T-helper 2 cell treated with Interferon-gamma antibody and Interleukin-4, amounts not matched to agents 5 μg/mL and 100 μg/mL, for 36 hours (primary cell): ENCODE results near the gene COL3A1.

Experiments
- DNase-seq: peaks from one replicate; pipeline ENCODE4 v3.0.0; 2021; ENCODE audit warnings: low spot score
- H3K27ac Mint-ChIP-seq: one replicate; pipeline ENCODE4 v1.8.0; 2021; ENCODE audit warnings: mild to moderate bottlenecking, mixed read lengths
- H3K27me3 Mint-ChIP-seq: one replicate; pipeline ENCODE4 v1.8.0; 2021; ENCODE audit warnings: low read depth, mixed read lengths
- H3K36me3 Mint-ChIP-seq: one replicate; pipeline ENCODE4 v1.8.0; 2021; ENCODE audit warnings: low read depth, mixed read lengths
- H3K4me1 Mint-ChIP-seq: one replicate; pipeline ENCODE4 v1.8.0; 2021; ENCODE audit warnings: low read depth, mixed read lengths
- H3K4me3 Mint-ChIP-seq: one replicate; pipeline ENCODE4 v1.8.0; 2022; ENCODE audit warnings: mild to moderate bottlenecking, moderate library complexity, mixed read lengths
- H3K9me3 Mint-ChIP-seq: one replicate; pipeline ENCODE4 v1.8.0; 2021; ENCODE audit warnings: mixed read lengths

The COL3A1 gene

DNA sequence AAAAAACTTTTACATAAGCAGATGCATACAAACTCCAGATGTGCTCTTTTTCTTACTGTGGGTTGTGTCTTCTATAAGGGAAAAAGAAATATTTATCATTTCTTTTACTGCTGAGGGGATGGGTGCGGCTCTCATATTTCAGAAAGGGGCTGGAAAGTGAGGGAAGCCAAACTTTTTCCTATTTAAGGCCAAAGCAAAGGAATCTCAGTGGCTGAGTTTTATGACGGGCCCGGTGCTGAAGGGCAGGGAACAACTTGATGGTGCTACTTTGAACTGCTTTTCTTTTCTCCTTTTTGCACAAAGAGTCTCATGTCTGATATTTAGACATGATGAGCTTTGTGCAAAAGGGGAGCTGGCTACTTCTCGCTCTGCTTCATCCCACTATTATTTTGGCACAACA is at the start of gene COL3A1:
Gene COL3A1 (plus strand): TSS at position 210 of the 400 bp plus-strand sequence. CDS start 117 bp downstream, at position 327.
- no peaks in the 10 kb centered on the region for H3K27me3 Mint-ChIP-seq
- no peaks in the 10 kb centered on the region for H3K36me3 Mint-ChIP-seq
- peaks cover 6% of the 10 kb centered on the region for H3K4me1 Mint-ChIP-seq
- no peak for DNase-seq
- no peaks in the 10 kb centered on the region for H3K9me3 Mint-ChIP-seq
- H3K27ac Mint-ChIP-seq: no peak within 1 kb of the TSS
- H3K4me3 Mint-ChIP-seq: no peak within 1 kb of the TSS

DNA sequence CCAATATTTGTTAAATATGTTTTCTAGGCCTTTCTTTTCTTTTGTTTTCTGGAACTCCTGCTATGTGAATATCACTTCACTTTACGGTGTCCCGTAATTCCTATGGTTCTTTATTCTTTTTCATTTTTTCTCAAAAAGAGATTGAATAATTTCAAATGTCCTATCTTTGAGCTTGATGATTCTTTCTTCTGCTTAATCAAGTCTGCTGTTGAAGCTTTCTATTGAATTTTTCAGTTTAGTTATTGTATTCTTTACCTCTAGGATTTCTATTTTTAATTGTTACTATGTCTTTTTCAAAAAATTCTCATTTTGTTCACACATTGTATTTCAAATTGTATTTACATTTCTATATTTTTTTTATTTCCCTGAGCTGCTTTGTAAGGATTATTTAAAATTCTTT is 45.5 kb upstream of the COL3A1 start:
- H3K4me3 Mint-ChIP-seq: no peak overlapping the region
- no peaks in the 10 kb centered on the region for H3K27me3 Mint-ChIP-seq
- H3K27ac Mint-ChIP-seq: no peak overlapping the region
- no peaks in the 10 kb centered on the region for H3K4me1 Mint-ChIP-seq
- no peak for DNase-seq
- no peaks in the 10 kb centered on the region for H3K36me3 Mint-ChIP-seq
- peaks cover 23% of the 10 kb centered on the region for H3K9me3 Mint-ChIP-seq

DNA sequence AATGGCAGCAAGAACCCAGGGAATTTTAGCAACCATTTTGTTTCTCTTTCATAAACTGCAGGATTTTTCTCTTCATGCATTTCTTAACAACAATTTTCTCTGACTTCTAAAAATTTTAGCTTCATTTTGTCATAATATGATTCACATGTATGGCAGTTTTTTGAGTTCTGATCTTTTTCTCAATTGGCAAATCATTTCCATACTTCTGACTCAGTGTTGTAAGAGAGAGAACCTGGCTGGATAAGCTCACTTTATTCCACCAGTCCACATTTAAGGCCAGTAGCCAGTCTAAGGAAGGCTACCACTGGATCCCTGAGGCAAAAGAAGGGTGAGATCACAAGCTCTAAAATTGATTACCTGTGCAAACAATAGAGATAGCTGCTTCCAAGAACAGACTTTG is 42.8 kb upstream of the COL3A1 start:
- Mint-ChIP-seq H3K27ac (no peak overlapping the region), H3K27me3 (no peaks in the 10 kb centered on the region), H3K9me3 (peaks cover 23% of the 10 kb centered on the region), H3K4me3 (no peak overlapping the region), H3K4me1 (no peaks in the 10 kb centered on the region), H3K36me3 (no peaks in the 10 kb centered on the region)
- DNase-seq: no peak

DNA sequence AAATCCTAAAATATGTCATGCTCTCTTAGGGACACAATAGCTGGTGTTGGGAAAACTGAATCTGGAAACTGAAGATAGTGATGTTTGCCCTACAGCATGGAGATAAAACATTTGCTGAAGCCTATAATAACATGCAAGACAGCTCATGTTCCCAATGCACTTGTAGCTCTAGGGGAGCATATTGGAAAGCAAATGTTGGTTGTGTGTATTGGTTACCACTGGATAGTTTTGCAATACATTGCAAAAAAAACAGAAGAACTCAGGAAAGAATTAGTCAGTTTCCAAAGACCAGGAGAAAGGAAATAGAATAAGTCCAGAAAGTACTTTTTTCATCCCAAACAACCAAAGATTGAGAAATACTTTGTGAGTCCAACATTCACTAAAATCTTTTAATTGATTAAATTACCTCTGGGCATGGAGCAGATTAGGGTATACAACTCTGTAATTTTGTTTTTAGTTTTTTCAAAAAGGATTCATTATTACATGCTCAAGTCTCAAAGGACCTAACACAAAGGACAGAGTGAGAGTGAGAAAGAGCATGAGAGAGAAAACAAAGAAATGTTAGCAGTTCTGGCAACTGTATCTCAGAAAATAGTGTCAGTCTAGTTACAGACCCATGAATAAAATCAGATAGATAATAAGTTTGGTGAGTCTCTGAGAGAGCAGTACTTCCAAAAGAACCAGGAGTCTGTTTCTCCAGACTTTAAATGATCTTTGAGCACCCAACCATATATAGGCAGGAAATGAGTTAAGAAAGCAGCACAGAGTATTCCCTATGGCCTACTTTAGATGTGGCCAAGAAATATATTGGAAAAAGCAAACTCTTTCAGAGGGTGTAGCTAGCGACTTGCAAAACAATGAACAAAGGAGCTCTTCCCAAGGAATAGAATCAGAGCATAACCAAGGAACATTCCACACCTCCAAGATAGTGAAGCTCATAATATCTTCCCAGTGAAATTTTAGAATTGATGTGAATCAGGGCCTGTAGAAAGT is 36.6 kb upstream of the COL3A1 start:
- H3K27me3 Mint-ChIP-seq: no peaks in the 10 kb centered on the region
- DNase-seq: no peak
- H3K9me3 Mint-ChIP-seq: no peaks in the 10 kb centered on the region
- H3K4me1 Mint-ChIP-seq: no peaks in the 10 kb centered on the region
- H3K4me3 Mint-ChIP-seq: no peak overlapping the region
- H3K27ac Mint-ChIP-seq: no peak overlapping the region
- no peaks in the 10 kb centered on the region for H3K36me3 Mint-ChIP-seq

DNA sequence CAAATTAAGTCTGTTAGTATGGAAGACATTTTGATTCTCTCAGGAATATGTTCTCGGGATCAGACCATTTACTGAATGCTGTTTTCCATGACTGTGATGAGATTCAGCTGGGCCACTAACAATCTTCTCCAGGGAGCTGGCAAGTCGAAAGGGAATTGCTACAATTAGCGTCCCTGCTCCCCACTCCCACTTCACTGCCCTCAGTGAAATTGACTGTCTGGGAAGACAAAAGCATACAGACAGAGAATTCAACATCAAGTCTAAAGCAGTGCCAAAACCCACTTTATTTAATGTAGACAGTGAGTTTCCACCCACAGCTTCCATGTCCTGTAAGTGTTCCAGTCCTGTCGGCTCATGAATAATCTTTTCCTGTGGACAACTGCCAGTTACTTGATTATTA is 34.0 kb upstream of the COL3A1 start:
- Mint-ChIP-seq H3K27me3 (no peaks in the 10 kb centered on the region), H3K27ac (no peak overlapping the region), H3K36me3 (no peaks in the 10 kb centered on the region), H3K9me3 (no peaks in the 10 kb centered on the region), H3K4me1 (no peaks in the 10 kb centered on the region), H3K4me3 (no peak overlapping the region)
- DNase-seq: no peak

DNA sequence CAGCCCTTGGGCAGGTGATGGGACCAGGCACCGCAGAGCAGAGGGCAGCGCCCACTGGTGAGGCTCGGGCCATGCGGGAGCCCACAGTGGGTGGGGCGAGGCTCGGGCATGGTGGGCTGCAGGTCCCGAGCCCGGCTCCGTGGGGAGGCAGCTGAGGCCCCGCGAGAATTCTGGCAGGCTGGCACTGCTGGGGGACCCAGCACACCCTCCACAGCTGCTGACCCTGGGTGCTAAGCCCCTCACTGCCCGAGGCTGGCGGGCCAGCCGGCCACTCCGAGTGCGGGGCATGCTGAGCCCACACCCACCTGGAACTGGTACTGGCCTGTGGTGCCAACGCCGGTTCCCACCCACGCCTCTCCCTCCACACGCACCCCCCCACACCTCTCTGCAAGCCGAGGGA is 29.7 kb upstream of the COL3A1 start:
- Mint-ChIP-seq H3K27ac (no peak overlapping the region), H3K36me3 (no peaks in the 10 kb centered on the region), H3K9me3 (no peaks in the 10 kb centered on the region), H3K27me3 (no peaks in the 10 kb centered on the region), H3K4me3 (no peak overlapping the region), H3K4me1 (no peaks in the 10 kb centered on the region)
- no peak for DNase-seq

DNA sequence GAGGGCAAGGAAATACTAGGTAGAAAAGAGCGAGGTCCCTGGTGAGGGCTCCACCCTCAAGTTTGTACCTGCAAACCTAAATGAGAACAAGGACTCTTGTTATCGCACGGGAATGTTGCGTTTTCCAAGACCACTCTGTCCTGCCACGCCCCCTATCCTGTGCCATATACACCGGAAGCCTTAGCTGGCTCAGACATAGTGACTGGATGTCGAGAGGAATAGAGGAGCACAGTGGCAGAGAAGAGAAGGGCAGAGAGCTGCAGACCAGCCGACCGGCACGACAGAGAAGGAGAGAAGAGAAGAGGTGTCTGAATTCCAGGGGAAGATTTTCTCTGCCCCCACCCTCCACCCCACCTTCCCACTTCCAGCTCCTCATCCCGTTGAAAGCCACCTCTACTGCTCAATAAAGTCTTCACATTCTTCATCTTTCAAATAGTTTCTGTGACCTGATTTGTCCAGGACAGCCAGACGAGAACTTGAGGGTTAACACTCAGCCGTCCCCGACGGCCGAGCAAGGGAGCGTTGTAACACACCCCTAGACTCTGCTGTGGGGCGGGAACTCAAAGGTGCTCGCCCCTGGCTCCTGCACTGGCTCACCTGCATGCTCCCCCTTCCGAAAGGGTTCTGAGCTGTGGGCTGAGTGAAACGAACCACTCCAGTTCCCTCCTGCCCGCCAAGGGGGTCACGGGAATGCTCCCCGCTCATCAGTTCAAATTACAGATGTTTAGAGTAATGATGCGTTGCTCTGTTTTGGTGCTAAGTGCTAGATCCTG is 24.9 kb upstream of the COL3A1 start:
- Mint-ChIP-seq H3K4me3 (no peak overlapping the region), H3K9me3 (no peaks in the 10 kb centered on the region), H3K27ac (no peak overlapping the region), H3K27me3 (no peaks in the 10 kb centered on the region), H3K4me1 (no peaks in the 10 kb centered on the region), H3K36me3 (no peaks in the 10 kb centered on the region)
- no peak for DNase-seq

DNA sequence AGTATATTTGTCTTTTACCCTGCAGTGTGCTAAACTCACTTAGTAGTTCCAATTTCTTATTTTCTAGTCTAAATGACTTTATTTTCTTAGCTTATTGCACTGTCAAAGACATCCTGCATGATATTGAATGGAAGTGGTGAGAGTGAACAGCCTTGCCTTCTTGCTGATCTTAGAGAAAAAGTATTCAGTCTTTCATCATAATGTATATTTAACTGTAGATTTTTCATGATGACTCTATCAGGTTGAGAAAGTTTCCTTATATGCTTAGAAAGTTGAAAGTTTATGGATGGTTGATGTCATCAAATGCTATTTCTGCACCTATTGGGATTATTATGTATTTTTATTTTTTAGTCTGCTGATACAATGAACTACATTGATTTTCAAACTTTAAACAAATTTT is 21.3 kb upstream of the COL3A1 start:
- Mint-ChIP-seq H3K27me3 (no peaks in the 10 kb centered on the region), H3K4me3 (no peak overlapping the region), H3K27ac (no peak overlapping the region), H3K36me3 (no peaks in the 10 kb centered on the region), H3K9me3 (no peaks in the 10 kb centered on the region), H3K4me1 (no peaks in the 10 kb centered on the region)
- no peak for DNase-seq

DNA sequence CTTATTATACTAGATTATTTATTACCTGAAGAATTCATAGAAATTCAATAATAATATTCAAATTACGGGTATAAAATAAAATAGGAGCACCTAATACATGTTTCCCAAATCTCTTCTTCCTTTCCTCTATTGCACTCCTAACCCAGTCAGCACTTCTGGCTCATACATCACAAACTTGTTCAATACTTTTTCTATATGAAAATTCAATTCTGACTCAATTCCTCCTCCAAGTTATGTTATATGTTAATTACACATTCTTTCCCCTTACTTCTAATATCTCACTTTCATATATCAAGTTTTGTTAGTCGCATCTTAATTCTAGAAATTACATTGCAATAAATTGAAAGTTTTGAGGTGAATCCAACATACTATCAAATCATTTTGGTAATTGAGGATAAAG is 17.9 kb upstream of the COL3A1 start:
- H3K36me3 Mint-ChIP-seq: no peaks in the 10 kb centered on the region
- H3K4me1 Mint-ChIP-seq: no peaks in the 10 kb centered on the region
- H3K27me3 Mint-ChIP-seq: no peaks in the 10 kb centered on the region
- no peak overlapping the region for H3K4me3 Mint-ChIP-seq
- H3K27ac Mint-ChIP-seq: no peak overlapping the region
- no peak for DNase-seq
- H3K9me3 Mint-ChIP-seq: no peaks in the 10 kb centered on the region

DNA sequence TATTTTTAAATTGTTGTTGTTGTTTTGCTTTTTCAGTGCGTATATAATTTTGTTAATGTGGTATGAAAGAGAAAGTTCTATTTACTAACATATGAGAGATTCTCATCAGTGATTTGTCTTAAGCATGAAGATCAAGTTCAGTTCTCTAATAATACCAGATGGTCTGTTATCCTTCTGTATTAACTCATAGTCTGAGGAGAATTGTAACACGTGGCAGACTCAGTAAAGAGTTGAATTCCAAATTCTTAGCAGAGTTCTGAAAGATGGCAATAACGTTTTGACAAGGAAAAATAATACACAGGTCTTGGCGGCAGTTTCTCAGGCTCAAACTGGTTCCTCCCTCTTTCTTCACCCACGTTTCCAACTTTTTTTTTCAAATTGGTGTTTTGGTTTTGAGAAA is 17.2 kb upstream of the COL3A1 start:
- H3K4me1 Mint-ChIP-seq: no peaks in the 10 kb centered on the region
- H3K27me3 Mint-ChIP-seq: no peaks in the 10 kb centered on the region
- H3K9me3 Mint-ChIP-seq: no peaks in the 10 kb centered on the region
- no peak overlapping the region for H3K4me3 Mint-ChIP-seq
- DNase-seq: no peak
- no peak overlapping the region for H3K27ac Mint-ChIP-seq
- no peaks in the 10 kb centered on the region for H3K36me3 Mint-ChIP-seq

DNA sequence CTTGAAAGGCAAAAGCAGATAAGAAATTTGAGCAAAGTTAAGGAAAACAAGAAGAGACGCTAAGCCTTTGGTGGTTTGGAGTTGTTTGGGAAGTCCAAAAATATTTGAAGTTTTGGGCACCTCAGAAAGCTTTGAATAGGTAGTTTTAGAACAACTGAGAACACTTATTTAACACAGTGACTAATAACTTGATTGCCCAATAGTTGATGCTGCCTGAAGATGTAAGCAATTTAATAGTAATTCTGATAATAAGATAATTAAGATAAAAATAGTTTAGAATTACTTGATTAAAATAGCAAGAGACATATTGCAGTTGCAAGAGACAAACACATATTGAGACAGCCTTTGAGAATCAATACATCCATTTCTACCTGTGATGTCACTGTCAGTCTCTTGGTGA is 16.5 kb upstream of the COL3A1 start:
- DNase-seq: no peak
- no peaks in the 10 kb centered on the region for H3K27me3 Mint-ChIP-seq
- no peaks in the 10 kb centered on the region for H3K9me3 Mint-ChIP-seq
- H3K4me3 Mint-ChIP-seq: no peak overlapping the region
- no peaks in the 10 kb centered on the region for H3K4me1 Mint-ChIP-seq
- H3K36me3 Mint-ChIP-seq: no peaks in the 10 kb centered on the region
- H3K27ac Mint-ChIP-seq: no peak overlapping the region

DNA sequence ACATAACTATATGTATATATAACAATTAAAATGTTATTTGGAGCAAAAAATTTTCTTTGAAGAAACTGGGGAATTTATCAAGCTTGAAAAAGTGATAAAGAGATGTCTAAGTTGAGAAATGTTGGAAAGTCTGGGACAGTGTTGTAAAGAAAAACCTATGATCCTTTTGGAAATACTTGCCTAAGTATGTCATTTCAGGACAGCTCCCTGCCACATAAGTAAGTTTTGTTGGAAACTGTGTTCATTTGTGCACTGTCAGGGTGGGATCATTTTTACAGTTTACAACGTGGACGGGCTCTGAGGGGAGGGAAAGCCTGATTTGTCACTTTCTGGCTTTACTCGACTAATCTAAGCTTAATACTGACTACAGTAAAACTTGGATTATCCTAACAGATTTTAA is 10.4 kb upstream of the COL3A1 start:
- no peak overlapping the region for H3K27ac Mint-ChIP-seq
- H3K27me3 Mint-ChIP-seq: no peaks in the 10 kb centered on the region
- H3K4me3 Mint-ChIP-seq: no peak overlapping the region
- no peak for DNase-seq
- H3K4me1 Mint-ChIP-seq: no peaks in the 10 kb centered on the region
- no peaks in the 10 kb centered on the region for H3K9me3 Mint-ChIP-seq
- H3K36me3 Mint-ChIP-seq: no peaks in the 10 kb centered on the region

DNA sequence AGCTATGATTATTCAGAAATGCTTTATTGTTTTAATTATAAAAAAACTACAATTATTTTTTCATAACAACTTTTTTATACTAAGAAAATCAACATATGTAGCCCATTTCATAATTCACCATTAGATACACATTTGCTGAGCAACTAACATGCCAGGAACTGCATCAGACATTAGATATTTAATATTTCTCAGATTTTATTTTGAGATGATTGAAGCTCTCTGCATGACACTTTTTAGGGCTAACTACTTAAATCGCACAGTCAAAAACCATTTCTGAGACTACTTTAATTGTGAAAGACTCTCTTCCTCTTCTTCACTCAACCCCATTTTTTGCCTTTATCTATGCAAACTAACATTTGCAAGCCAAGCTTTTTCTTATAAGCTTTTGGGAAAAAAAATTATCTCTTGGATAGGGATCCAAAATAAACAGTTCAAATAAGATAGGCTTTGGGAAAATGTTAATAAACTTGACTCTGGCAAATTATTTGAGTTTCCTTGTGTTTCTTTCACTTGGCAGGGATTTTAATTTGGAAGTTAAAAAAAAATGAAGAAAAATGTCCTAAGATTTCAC is 9.1 kb upstream of the COL3A1 start:
- no peak overlapping the region for H3K27ac Mint-ChIP-seq
- H3K27me3 Mint-ChIP-seq: no peaks in the 10 kb centered on the region

DNA sequence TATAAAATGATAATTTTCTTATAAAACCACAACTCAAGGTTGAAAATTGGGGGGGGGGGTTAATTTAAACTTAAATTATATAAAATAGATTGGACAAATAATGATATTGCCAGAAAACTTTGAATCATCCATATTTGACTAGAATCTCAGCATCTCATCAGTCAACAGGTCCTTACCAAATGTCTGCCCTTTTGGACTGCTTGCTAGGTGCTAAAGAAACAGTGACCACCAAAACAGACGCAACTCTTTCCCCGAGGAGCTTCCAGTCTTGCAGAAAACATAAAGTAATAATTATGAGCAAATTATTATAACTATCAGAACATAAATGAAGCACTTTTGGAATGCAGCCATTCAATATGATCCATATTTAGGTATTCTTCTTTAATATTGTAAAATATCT is 8.6 kb upstream of the COL3A1 start:
- H3K36me3 Mint-ChIP-seq: no peaks in the 10 kb centered on the region
- no peak overlapping the region for H3K27ac Mint-ChIP-seq
- no peaks in the 10 kb centered on the region for H3K4me1 Mint-ChIP-seq
- H3K27me3 Mint-ChIP-seq: no peaks in the 10 kb centered on the region
- H3K9me3 Mint-ChIP-seq: no peaks in the 10 kb centered on the region
- no peak overlapping the region for H3K4me3 Mint-ChIP-seq
- no peak for DNase-seq

More for the DNA sequence above, 9.1 kb upstream of the COL3A1 start:
- H3K4me3 Mint-ChIP-seq: no peak overlapping the region
- DNase-seq: no peak
- no peaks in the 10 kb centered on the region for H3K9me3 Mint-ChIP-seq
- H3K4me1 Mint-ChIP-seq: no peaks in the 10 kb centered on the region
- H3K36me3 Mint-ChIP-seq: no peaks in the 10 kb centered on the region
